ENCODE results near the gene SLC35B2. TPM values are rescaled to one million over a fixed set of nuclear protein-coding genes. Genes with fewer than 3 reads are reported as not detected.
A peak's percentile ranks its signal among the peaks of the same experiment; 100 is the strongest.

Gene SLC35B2
- total and polyA plus RNA-seq, 4 donors: 18.9 to 27.0 (median 21.1) TPM

GRCh38 chr6:44245391-44245911 lies 11.9 kb downstream of the SLC35B2 start:
- peaks cover 2 to 18% (median 13%) of the 10 kb centered on the region in 4 donors for H3K36me3 ChIP-seq (ENCODE audit: control insufficient read depth in 4 of 4, insufficient read depth in 3 of 4, low read depth in 1 of 4, low read length in 3 of 4)
- H3K27me3 ChIP-seq (ENCODE audit: control insufficient read depth in 4 of 4, insufficient read depth in 4 of 4, low read length in 3 of 4): no peaks in the 10 kb centered on the region
- no peaks in the 10 kb centered on the region for H3K9me3 ChIP-seq (ENCODE audit: control insufficient read depth in 4 of 4, low read length in 3 of 4)
- peaks cover 5 to 25% (median 20%) of the 10 kb centered on the region in 4 donors for H3K4me1 ChIP-seq (ENCODE audit: control insufficient read depth in 4 of 4, insufficient read depth in 4 of 4, low read length in 3 of 4)
- H3K27ac ChIP-seq (ENCODE audit: low read depth in 1 of 2, low read length in 2 of 2): peak overlapping the region; percentile 99 to 100
- DNase-seq (ENCODE audit: low spot score): no peak
- H3K4me3 ChIP-seq (ENCODE audit: low read depth in 1 of 3, low read length in 3 of 3): peak overlapping the region; percentile 28 to 74 (median 48)
- no peak for TF ChIP-seq YY1 (IDR thresholded peaks at IDR 0.05)
- TF ChIP-seq HNF4G (IDR thresholded peaks at IDR 0.05): no peak
- TF ChIP-seq FOXA2 (IDR thresholded peaks at IDR 0.05): no peak
- no peak for TF ChIP-seq CTCF (IDR thresholded peaks at IDR 0.05; ENCODE audit: low read depth, low read length, missing input control)
- no peak for TF ChIP-seq JUND (IDR thresholded peaks at IDR 0.05)
- TF ChIP-seq EGR1 (IDR thresholded peaks at IDR 0.05; ENCODE audit: low read depth in 2 of 2): no peak
- no peak for TF ChIP-seq NR2F2 (IDR thresholded peaks at IDR 0.05)
- no peak for TF ChIP-seq GABPA (IDR thresholded peaks at IDR 0.05 in 1 of 2, conservative IDR thresholded peaks at IDR 0.05 in 1 of 2)
- no peak for TF ChIP-seq MAX (IDR thresholded peaks at IDR 0.05)
- TF ChIP-seq RXRA (IDR thresholded peaks at IDR 0.05): no peak
- TF ChIP-seq RAD21 (IDR thresholded peaks at IDR 0.05): no peak
- TF ChIP-seq SP1 (IDR thresholded peaks at IDR 0.05): no peak
- no peak for TF ChIP-seq FOXA1 (IDR thresholded peaks at IDR 0.05)
- TF ChIP-seq TAF1 (conservative IDR thresholded peaks at IDR 0.05): no peak
- TF ChIP-seq, protein P1, sequence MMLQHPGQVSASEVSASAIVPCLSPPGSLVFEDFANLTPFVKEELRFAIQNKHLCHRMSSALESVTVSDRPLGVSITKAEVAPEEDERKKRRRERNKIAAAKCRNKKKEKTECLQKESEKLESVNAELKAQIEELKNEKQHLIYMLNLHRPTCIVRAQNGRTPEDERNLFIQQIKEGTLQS (IDR thresholded peaks at IDR 0.05): no peak
- no peak for TF ChIP-seq REST (IDR thresholded peaks at IDR 0.05)
- 75% methylated on average over 12 of the region's 12 CpGs for WGBS
- H3K9ac ChIP-seq (ENCODE audit: low read depth in 1 of 2, low read length in 2 of 2): peak overlapping the region; percentile 32 to 93

- H3K4me3 ChIP-seq (ENCODE audit: low read depth in 1 of 3, low read length in 3 of 3): no peak overlapping the region
- no peaks in the 10 kb centered on the region for H3K27me3 ChIP-seq (ENCODE audit: control insufficient read depth in 4 of 4, insufficient read depth in 4 of 4, low read length in 3 of 4)
- TF ChIP-seq, protein P1 (IDR thresholded peaks at IDR 0.05): no peak
- no peak for TF ChIP-seq GABPA (IDR thresholded peaks at IDR 0.05 in 1 of 2, conservative IDR thresholded peaks at IDR 0.05 in 1 of 2)
- H3K9ac ChIP-seq (ENCODE audit: low read depth in 1 of 2, low read length in 2 of 2): no peak overlapping the region
- H3K36me3 ChIP-seq (ENCODE audit: control insufficient read depth in 4 of 4, insufficient read depth in 3 of 4, low read depth in 1 of 4, low read length in 3 of 4): no peaks in the 10 kb centered on the region
- 92% methylated on average over 7 of the region's 7 CpGs for WGBS
- peaks cover 3 to 8% (median 6%) of the 10 kb centered on the region in 4 donors for H3K4me1 ChIP-seq (ENCODE audit: control insufficient read depth in 4 of 4, insufficient read depth in 4 of 4, low read length in 3 of 4)
- no peak for DNase-seq (ENCODE audit: low spot score)
- H3K9me3 ChIP-seq (ENCODE audit: control insufficient read depth in 4 of 4, low read length in 3 of 4): no peaks in the 10 kb centered on the region
- H3K27ac ChIP-seq (ENCODE audit: low read depth in 1 of 2, low read length in 2 of 2): no peak overlapping the region
Measured at GRCh38 chr6:44243345-44243744, 14.0 kb downstream of the SLC35B2 start.
